Calu3 (cell line): ENCODE results near the gene P2RX3. TPM values are rescaled to one million over a fixed set of nuclear protein-coding genes. Genes with fewer than 3 reads are reported as not detected.
A peak's percentile ranks its signal among the peaks of the same experiment; 100 is the strongest.
"Not testable (repeated sequence)": the region's sequence is repeated elsewhere in the genome, so short reads cannot be mapped to it uniquely, and the experiment has no call there.

Source experiments
- Bru-seq: library from RNA; stranded (reverse); fragments of 400-500 nt; gene quantifications from one replicate; lab custom pipeline; 2021; lab: Mats Ljungman, UMichigan
- BruChase-seq, 2 experiments: library from RNA; stranded (reverse); fragments of 400-500 nt; gene quantifications; one replicate each; lab custom pipeline; 2021; lab: Mats Ljungman, UMichigan
- BruUV-seq: library from RNA; stranded (reverse); fragments of 400-500 nt; replicated peaks from 2 replicates; lab custom pipeline; 2021; lab: Mats Ljungman, UMichigan
- CTCF ChIA-PET: fragments of 300-600 bp; sonication (Branson Sonifier 250); formaldehyde crosslinking; loops from one replicate; lab custom pipeline; 2022; ENCODE audit warnings: antibody characterized with exemption; lab: Charles Lee
- DNase-seq: peaks from one replicate; pipeline ENCODE4 v3.0.0; 2022
- H3K27ac Mint-ChIP-seq: one replicate; pipeline ENCODE4 v1.8.0; 2022; ENCODE audit warnings: mixed read lengths; ENCODE audit not compliant: unreplicated experiment
- H3K27me3 Mint-ChIP-seq: one replicate; pipeline ENCODE4 v1.8.0; 2022; ENCODE audit warnings: mixed read lengths; ENCODE audit not compliant: unreplicated experiment
- H3K36me3 Mint-ChIP-seq: one replicate; pipeline ENCODE4 v1.8.0; 2022; ENCODE audit warnings: mild to moderate bottlenecking, moderate library complexity, mixed read lengths; ENCODE audit not compliant: insufficient read depth, unreplicated experiment
- H3K4me1 Mint-ChIP-seq: one replicate; pipeline ENCODE4 v1.8.0; 2022; ENCODE audit warnings: mild to moderate bottlenecking, low read depth, mixed read lengths; ENCODE audit not compliant: unreplicated experiment
- H3K4me3 Mint-ChIP-seq: one replicate; pipeline ENCODE4 v1.8.0; 2022; ENCODE audit warnings: mild to moderate bottlenecking, low read depth, moderate library complexity, mixed read lengths; ENCODE audit not compliant: unreplicated experiment
- H3K9me3 Mint-ChIP-seq: one replicate; pipeline ENCODE4 v1.8.0; 2022; ENCODE audit warnings: low read depth, mixed read lengths; ENCODE audit not compliant: unreplicated experiment
- CTCF ChIP-seq: fragments of 200-600 bp; IDR thresholded peaks from one replicate; pipeline ENCODE4 v1.8.0; 2022; ENCODE audit warnings: antibody characterized with exemption; ENCODE audit not compliant: unreplicated experiment
- intact Hi-C: fragments of 100-400 bp; cut with micrococcal nuclease; formaldehyde crosslinking; loops from one replicate; pipeline ENCODE4 v1.10.0; 2022; ENCODE audit not compliant: unreplicated experiment
- long read RNA-seq: library from polyadenylated mRNA; stranded (forward); transcript quantifications from one replicate; pipeline ENCODE4 v2.0.0, GENCODE V29; 2022
- total RNA-seq: library from RNA; stranded (reverse); gene quantifications from 2 replicates; pipeline ENCODE4 v1.2.3, GENCODE V29; 2022

The P2RX3 gene
- total RNA-seq = not detected in 2 replicates
- Bru-seq, nascent RNA = not detected
- BruChase-seq, experiment 1, labeled RNA remaining after a 6-hour chase = percentile 3 among the genes with signal in this experiment
- BruChase-seq, experiment 2, labeled RNA remaining after a 2-hour chase = not detected
- long read RNA-seq = 0 reads

- TF ChIP-seq CTCF = no peak
- Mint-ChIP-seq H3K36me3 (peaks cover 28% of the 10 kb centered on the region), H3K27ac (no peak within 1 kb of the TSS), H3K4me3 (no peak within 1 kb of the TSS), H3K9me3 (no peaks in the 10 kb centered on the region), H3K4me1 (peaks cover 29% of the 10 kb centered on the region), H3K27me3 (peaks cover 22% of the 10 kb centered on the region)
- intact Hi-C loops = no loop called here
- CTCF ChIA-PET = no interaction called here
- no peak for DNase-seq
- no TSS peak for BruUV-seq
Measured at GRCh38 chr11:57338142-57338541, at the start of gene P2RX3. Gene P2RX3 (plus strand): TSS chr11:57338352. CDS start chr11:57338551, 199 bp downstream.

GRCh38 chr11:57288771-57289579 is 49.2 kb upstream of the P2RX3 start:
- H3K27ac Mint-ChIP-seq = no peak overlapping the region
- CTCF ChIA-PET = interaction anchor here (1.0 to 1.4 kb wide), 3 partner anchors 11 to 33 kb away, joined by 3 to 5 read pairs (median 3); no protein-coding TSS in a partner anchor
- no peak overlapping the region for H3K4me3 Mint-ChIP-seq
- intact Hi-C loops = no loop called here
- no peak for DNase-seq
- BruUV-seq = no TSS peak
- H3K27me3 Mint-ChIP-seq = no peaks in the 10 kb centered on the region
- peaks cover 5% of the 10 kb centered on the region for H3K36me3 Mint-ChIP-seq
- peaks cover 23% of the 10 kb centered on the region for H3K4me1 Mint-ChIP-seq
- no peak for TF ChIP-seq CTCF
- H3K9me3 Mint-ChIP-seq = peaks cover 3% of the 10 kb centered on the region

- Mint-ChIP-seq H3K27me3 (no peaks in the 10 kb centered on the region), H3K4me1 (peaks cover 31% of the 10 kb centered on the region), H3K27ac (no peak overlapping the region), H3K9me3 (no peaks in the 10 kb centered on the region), H3K36me3 (peaks cover 10% of the 10 kb centered on the region), H3K4me3 (no peak overlapping the region)
- intact Hi-C loops = no loop called here
- CTCF ChIA-PET = interaction anchor here (0.7 to 1.4 kb wide), 2 partner anchors 20 to 21 kb away, joined by 3 to 4 read pairs; no protein-coding TSS in a partner anchor
- no peak for DNase-seq
- no TSS peak for BruUV-seq
- no peak for TF ChIP-seq CTCF
Measured at GRCh38 chr11:57290288-57290687, 47.9 kb upstream of the P2RX3 start.

GRCh38 chr11:57294225-57295131 is 43.7 kb upstream of the P2RX3 start:
- peaks cover 13% of the 10 kb centered on the region for H3K36me3 Mint-ChIP-seq
- H3K4me3 Mint-ChIP-seq = no peak overlapping the region
- peaks cover 19% of the 10 kb centered on the region for H3K4me1 Mint-ChIP-seq
- TF ChIP-seq CTCF = no peak
- H3K27me3 Mint-ChIP-seq = no peaks in the 10 kb centered on the region
- no peak for DNase-seq
- CTCF ChIA-PET = interaction anchor here (0.9 to 1.1 kb wide), 2 partner anchors 11 to 17 kb away, joined by 3 read pairs; no protein-coding TSS in a partner anchor
- H3K9me3 Mint-ChIP-seq = no peaks in the 10 kb centered on the region
- BruUV-seq = no TSS peak
- intact Hi-C loops = no loop called here
- no peak overlapping the region for H3K27ac Mint-ChIP-seq

- H3K27me3 Mint-ChIP-seq, H3K4me1 Mint-ChIP-seq, CTCF ChIA-PET, DNase-seq, intact Hi-C loops, H3K9me3 Mint-ChIP-seq, H3K4me3 Mint-ChIP-seq, H3K27ac Mint-ChIP-seq: not testable (repeated sequence)
- TSS peak; percentile 9 for BruUV-seq
- H3K36me3 Mint-ChIP-seq = peaks cover 21% of the 10 kb centered on the region
Measured at GRCh38 chr11:57296205-57296604, 41.9 kb upstream of the P2RX3 start.
